Gastrocnemius medialis (tissue), 4 donors: Measurements from ENCODE around the gene DPYSL3.

Source experiments
- POLR2A ChIP-seq, 2 donors: fragments of 450-650 bp; IDR thresholded peaks; one replicate each; pipeline ENCODE4 v1.6.1; 2017; ENCODE audit warnings: antibody characterized with exemption in 2 of 2, mild to moderate bottlenecking in 2 of 2, moderate library complexity in 2 of 2
- TF ChIP-seq, protein P1 (sequence below), 5 experiments: fragments of 450-650 bp in 3 of 5; fragments of 200-600 bp in 2 of 5; sonication (generic) in 2 of 5; IDR thresholded peaks in 4 of 5; conservative IDR thresholded peaks in 1 of 5; 1 replicate in 4 of 5; 2 replicates in 1 of 5; pipeline ENCODE4 v1.5.1; 2016 to 2019; ENCODE audit warnings: antibody characterized with exemption in 5 of 5, mild to moderate bottlenecking in 3 of 5, moderate library complexity in 3 of 5

- TF ChIP-seq, protein P1, sequence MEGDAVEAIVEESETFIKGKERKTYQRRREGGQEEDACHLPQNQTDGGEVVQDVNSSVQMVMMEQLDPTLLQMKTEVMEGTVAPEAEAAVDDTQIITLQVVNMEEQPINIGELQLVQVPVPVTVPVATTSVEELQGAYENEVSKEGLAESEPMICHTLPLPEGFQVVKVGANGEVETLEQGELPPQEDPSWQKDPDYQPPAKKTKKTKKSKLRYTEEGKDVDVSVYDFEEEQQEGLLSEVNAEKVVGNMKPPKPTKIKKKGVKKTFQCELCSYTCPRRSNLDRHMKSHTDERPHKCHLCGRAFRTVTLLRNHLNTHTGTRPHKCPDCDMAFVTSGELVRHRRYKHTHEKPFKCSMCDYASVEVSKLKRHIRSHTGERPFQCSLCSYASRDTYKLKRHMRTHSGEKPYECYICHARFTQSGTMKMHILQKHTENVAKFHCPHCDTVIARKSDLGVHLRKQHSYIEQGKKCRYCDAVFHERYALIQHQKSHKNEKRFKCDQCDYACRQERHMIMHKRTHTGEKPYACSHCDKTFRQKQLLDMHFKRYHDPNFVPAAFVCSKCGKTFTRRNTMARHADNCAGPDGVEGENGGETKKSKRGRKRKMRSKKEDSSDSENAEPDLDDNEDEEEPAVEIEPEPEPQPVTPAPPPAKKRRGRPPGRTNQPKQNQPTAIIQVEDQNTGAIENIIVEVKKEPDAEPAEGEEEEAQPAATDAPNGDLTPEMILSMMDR (IDR thresholded peaks at IDR 0.05 in 4 of 5, conservative IDR thresholded peaks at IDR 0.05 in 1 of 5), result no peak
- no peak for TF ChIP-seq POLR2A (IDR thresholded peaks at IDR 0.05)
Observed at GRCh38 chr5:147484708-147485020, 25.2 kb downstream of the DPYSL3 start.
